ENCODE measurements around the gene CD276. TPM values are rescaled to one million over a fixed set of nuclear protein-coding genes. Genes with fewer than 3 reads are reported as not detected.
"Not testable (repeated sequence)": the region's sequence is repeated elsewhere in the genome, so short reads cannot be mapped to it uniquely, and the experiment has no call there.

The CD276 gene
- total RNA-seq, 1 donor from 2014 or later: 224 TPM

DNA sequence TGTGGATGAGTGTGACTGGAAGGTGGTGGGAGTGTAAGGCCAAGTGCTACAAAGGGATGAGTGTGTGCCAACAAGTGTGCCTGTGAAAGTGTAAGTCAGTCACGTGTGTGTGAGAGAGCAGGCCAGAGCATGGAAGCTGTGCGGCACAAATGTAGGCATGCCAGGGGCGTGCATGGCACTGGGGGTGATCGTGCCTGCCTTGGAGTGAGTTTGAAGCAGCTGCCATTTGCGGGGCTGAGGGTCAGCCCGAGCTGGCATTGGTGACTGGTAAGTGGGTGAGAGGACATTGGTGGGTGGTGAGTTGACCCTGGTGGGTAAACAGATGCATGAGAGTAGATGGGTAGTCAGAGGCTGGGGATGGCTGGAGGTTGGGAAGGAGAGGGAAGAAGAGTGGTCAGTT lies 24.5 kb downstream of the CD276 start:
- no peak for DNase-seq (ENCODE audit: extremely low read depth, low read depth, low spot score)

DNA sequence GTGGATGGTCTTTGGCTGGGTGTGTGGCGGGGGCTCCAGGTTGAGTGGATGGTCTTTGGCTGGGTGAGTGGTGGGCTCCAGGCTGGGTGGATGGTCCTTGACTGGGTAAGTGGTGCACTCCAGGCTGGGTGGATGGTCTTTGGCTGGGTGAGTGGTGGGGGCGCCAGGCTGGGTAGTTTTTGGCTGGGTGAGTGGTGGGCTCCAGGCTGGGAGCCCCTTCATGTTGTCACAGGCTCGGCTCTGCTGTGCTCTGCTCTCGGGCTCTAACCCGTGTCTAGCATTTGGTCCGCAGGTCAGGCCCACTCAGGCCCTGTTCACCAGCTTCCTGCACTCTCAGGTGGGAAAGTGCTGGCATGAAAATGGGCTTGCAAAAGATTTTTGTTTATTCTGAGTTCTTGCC lies 25.1 kb downstream of the CD276 start:
- DNase-seq (ENCODE audit: extremely low read depth, low read depth, low spot score): no peak

DNA sequence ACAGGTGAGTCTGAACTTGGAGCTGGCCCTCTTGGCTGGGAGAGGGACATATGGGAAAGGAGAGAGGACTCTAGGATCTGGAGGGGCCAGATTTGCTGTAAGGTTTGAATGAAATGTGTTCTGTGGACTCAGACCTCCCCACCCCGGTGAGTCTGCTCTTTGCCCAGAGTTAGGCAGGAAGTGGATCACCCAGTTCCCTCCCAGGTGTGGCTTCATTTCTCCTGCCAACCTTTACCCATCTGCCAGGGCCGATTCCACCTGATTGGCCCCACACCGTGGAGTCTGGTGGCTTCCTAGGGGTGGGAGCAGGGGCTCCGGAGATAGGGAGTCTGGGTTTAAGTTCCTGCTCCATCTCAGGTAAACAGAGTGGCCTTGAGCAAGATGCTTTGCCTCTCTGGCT lies 25.5 kb downstream of the CD276 start:
- DNase-seq (ENCODE audit: extremely low read depth, low read depth, low spot score): no peak

DNA sequence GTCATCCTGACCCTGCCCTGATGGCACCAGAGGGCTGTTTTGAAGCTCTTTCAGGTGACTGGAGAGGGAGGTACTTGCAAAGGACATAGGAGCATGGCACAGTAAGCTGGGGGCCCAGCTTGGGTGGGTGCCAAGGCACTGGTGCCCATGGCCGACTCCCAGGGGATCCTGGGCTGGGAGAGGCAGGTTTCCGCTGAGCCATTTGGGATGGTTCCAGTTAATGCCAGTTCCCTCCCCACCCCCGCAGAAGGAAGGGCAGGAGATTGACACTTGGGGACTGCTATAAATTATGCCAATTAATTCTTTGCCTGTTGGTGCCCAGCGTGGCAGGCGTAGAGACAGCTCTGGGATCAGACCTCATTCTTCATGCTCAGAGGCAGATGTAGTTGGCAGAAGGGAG lies 26.1 kb downstream of the CD276 start:
- no peak for DNase-seq (ENCODE audit: extremely low read depth, low read depth, low spot score)

DNA sequence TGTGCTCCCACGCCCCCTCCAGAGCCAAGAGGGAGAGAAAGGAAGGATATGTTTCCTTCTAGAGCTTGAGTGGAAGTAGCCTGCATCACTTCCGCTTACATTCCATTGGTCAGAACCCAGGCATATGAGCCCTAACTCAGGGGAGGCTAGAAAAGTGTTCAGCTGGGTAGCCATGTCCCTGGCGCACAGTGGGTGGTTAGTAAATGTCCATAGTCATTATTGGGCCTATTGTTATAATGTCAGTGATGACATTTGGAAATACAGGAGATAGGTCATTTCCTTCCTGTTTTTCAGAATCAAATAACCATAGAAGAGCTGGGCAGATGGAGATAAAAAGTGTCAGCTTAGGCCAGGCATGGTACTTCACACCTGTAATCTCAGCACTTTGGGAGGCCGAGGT lies 27.3 kb downstream of the CD276 start:
- DNase-seq (ENCODE audit: extremely low read depth, low read depth, low spot score): no peak

DNA sequence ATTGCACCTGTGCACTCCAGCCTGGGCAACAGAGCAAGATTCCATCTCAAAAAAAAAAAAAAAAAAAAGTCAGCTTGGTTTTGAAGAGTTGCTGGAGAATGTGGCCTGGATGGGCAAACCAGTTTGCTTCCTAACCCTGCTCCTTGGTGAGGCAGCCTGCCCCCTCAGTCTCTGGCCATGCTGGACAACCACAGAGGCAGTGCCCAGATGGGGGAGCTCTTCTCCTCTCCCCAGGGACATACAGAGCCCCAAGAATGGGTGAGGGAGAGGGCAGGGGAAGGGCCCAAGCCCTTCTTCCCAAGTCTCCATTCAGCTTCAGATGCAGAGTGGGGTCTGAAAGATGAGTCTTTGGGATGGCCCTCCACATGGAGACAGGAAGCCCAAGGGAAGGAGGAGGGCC lies 27.9 kb downstream of the CD276 start:
- no peak for DNase-seq (ENCODE audit: extremely low read depth, low read depth, low spot score)

DNA sequence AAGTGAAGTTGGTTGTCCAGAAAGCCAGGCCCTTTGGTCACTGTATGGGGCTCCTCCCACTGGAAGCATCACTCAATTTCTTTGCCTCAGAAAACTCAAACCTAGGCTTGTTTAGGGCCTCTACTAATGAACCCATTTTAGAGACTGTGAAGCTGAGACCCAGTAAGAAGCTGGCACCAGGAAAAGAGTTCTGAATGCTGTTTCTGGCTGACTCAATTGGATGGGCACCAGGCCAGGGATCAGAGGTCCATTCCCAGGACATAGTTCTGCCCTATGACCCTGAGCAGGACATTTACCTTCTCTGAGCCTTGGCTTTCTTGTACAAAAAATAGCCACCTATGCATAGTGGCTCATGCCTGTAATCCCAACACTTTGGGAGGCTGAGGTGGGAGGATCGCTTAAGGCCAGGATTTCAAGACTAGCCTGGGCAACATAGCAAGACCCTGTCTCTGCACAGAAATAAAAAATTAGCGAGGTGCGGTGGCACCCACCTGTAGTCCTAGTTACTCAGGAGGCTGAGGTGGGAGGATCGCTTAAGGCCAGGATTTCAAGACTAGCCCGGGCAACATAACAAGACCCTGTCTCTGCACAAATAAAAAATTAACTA lies 30.6 kb downstream of the CD276 start:
- DNase-seq (ENCODE audit: extremely low read depth, low read depth, low spot score): no peak

DNA sequence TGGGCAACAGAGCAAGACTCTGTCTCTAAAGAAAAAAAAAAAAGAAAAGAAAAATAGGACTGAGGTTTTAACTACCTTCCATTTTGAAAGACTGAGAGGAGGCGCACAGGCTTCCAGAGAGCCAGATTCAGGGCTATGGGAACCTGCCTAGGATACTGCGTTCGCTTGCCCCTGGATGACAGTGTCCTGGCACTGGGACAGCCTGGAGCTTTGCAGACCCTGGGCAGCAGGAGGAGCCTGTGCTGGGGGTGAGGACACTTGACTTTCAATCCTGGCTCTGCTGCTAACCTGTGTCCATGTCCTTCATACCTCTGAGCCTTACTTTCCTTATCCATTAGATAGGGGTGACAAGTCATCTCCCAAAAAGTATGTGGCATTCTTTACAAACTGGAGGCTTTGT lies 31.2 kb downstream of the CD276 start:
- DNase-seq (ENCODE audit: extremely low read depth, low read depth, low spot score): no peak

DNA sequence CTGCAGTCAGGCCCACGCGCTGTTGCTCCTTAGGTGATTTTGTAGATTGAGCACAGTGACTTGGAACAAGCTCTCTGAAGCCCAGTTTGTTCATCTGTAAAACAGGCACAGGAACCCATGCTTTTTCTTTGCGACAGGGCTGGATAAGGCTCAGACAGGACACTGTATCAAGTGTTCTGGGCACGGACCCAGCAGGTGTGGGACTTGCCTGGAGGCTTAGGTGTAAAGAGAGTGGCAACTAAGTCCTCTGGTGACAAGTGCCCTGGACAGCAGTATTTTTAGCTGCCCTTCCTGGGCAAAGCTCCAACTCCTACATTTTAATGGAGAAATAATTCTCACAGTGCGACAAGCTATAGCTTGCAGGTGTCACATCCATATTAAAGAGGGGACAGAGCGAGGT lies 32.2 kb downstream of the CD276 start:
- DNase-seq (ENCODE audit: extremely low read depth, low read depth, low spot score): no peak

DNA sequence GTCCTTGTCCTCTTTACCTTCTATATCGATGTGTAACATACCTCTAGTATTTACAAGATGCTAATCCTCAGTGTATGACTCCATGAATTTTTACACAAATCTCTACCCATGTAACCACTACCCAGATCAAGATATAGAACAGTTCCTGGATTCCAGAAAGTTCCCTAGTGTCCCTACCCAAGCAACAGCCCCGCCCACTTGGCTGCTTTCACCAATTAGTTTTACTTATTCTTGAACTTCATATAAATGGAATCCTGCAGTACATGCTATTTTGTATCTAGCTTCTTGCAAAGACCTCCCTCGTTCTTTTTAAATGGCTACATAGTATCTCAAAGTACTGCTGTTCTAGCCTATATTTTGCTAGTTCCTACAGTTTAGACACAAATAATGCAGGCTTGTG lies 33.0 kb downstream of the CD276 start:
- DNase-seq (ENCODE audit: extremely low read depth, low read depth, low spot score): no peak

DNA sequence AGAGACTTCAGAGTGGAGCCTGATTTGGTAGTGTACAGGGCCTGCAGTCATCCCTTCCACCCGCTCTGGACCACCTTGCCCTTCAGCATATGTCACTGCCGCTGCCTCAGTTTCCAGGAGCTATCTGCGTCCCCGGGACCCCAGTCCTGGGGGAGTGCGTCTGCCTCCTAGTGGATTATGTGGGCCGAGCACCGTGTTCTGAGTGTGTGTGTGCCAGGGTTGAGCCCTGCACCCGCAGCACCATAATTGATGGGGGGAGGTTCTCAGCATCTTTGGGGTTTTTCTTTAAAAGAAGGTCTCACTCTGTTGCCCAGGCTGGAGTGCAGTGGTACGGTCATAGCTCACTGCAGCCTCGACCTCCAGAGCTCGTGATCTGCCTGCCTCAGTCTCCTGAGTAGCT lies 33.6 kb downstream of the CD276 start:
- no peak for DNase-seq (ENCODE audit: extremely low read depth, low read depth, low spot score)

DNA sequence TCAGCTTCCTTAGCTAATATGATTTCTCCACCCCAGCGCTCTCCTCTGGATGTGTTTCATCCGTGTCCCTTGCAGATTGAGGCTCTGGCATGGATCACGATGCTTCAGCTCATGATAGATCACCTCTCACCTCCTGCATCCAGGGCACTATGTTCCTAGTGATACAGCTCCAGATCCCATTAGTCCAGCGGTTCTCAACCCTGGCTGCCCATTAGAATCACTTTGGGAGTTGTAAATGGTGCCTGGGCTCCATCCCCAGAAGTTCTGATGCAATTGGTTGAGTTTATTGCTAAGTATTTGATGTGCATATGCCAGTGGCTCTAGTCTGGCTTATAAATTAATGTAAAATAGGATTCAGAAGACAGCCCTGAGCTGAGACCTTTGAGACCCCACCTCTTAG lies 34.5 kb downstream of the CD276 start:
- no peak for DNase-seq (ENCODE audit: extremely low read depth, low read depth, low spot score)

DNA sequence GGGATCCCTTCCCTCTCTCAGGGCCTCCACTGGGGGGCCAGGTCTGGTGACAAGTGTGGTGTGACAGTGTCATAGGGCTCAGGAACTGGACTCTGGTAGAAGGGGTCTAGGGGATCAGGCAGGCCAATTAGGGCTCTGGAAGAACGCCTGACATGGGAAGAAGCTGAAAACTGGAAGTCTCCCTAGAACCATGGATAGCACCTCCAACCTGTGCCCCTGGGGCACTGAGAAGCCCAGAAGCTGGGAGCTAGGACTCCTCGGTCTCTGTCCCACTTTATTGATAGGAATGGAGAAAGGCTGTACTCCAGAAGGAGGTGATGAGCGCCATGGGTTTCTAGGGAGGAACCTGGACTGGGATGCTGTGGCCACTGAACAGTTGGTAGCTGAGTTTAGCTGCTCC lies 38.2 kb downstream of the CD276 start:
- DNase-seq (ENCODE audit: extremely low read depth, low read depth, low spot score): no peak

DNA sequence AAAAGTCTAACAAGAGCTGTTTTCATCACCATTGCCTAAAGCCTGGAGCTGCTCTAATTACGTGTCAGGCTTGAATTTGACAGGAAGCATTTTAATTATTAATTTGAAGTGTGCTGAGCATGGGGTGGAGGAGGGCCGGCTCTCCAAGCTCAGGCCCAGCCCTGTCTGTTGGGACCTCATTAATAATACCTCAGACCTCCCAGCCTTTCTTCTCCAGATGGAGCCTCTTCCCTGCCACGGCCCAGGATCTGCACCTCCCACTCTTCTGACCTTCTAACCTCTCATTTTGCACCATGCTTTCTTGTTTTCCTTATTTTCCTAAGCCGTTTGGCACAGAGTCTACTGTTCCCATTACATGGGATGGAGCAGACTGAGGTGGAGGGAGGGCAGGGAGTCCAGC lies 39.0 kb downstream of the CD276 start:
- no peak for DNase-seq (ENCODE audit: extremely low read depth, low read depth, low spot score)

DNA sequence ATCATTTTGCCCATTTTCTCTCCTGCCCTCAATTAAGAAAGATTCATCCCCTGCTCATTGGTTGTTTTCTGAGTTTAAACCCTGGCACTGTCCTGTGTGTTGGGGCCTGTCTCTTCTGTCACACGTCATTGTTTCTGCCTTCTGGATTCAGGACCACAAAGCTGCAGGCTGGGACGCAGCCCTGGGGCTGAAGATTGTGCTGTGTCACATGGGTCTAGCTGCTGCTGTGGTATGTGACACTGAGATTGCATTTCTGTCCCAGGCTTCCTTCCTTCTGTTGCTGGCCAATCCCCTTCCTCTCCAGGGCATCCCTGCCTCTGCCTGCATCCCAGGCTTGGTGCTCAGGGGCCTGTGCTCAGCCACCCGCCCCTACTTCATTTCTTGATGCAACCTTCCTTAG lies 40.0 kb downstream of the CD276 start:
- no peak for DNase-seq (ENCODE audit: extremely low read depth, low read depth, low spot score)

DNA sequence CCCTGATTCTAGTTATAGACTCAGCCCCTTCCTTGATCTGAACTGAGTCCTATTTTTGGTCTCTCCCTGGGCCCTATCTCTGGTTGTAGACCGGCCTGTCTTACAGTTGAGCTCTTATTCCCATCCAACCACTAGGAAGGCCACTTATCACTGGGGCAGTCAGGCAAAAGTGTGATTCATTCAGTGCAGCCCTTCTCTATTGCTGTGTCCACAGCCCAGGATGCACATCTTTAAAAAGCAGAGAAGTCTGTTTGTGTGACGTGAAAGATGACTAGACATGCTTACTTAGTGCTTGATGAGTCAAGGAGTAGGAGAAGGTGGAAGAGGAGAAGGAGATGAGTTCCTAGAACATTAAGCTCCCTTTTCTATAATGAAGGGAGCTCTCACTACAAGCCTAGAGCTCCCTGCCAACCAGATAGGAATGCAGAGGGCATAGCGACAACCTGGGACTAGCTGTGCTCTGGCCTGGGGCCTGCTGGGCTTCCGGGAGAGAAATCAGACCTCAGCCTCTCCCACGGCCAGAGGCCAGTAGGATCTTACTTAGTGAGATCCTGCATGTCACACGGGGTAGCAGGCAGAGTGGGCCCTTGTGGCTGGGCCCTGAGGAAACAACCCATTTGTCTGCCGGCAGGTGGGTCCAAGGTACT lies 43.3 kb downstream of the CD276 start:
- no peak for DNase-seq (ENCODE audit: extremely low read depth, low read depth, low spot score)

DNA sequence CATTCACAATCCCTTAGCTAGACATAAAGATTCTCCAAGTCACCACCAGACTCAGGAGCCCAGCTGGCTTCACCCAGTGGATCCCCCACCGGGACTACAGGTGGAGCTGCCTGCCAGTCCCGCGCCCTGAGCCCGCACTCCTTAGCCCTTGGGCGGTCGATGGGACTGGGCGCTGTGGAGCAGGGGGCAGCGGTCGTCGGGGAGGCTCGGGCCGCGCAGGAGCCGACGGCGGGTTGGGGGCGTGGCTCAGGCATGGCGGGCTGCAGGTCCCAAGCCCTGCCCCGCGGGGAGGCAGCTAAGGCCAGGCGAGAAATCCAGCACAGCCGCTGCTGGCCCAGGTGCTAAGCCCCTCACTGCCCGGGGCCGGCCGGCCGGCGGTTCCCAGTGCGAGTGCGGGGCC lies 47.9 kb downstream of the CD276 start:
- not testable (repeated sequence) for DNase-seq (ENCODE audit: extremely low read depth, low read depth, low spot score)

DNA sequence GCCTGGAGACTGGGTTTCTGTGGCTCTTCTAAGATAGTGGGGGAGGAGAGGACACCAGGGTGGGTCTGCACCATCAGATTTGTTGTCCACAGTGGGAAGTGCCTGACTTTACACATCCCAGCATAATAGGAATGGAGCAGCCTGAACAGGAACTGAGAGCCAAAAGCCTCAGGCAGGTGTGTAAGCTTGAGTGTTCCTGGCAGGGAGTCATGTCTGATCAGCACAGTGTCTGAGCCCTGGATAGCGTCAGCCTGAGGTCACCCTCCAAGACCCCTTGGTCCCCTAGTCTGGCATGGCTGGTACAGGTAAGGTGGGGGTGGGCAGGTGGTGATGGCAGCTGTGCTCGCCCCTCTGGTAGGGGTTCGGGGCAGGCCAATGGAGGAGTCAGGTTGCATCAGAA lies 48.7 kb downstream of the CD276 start:
- no peak for DNase-seq (ENCODE audit: extremely low read depth, low read depth, low spot score)

DNA sequence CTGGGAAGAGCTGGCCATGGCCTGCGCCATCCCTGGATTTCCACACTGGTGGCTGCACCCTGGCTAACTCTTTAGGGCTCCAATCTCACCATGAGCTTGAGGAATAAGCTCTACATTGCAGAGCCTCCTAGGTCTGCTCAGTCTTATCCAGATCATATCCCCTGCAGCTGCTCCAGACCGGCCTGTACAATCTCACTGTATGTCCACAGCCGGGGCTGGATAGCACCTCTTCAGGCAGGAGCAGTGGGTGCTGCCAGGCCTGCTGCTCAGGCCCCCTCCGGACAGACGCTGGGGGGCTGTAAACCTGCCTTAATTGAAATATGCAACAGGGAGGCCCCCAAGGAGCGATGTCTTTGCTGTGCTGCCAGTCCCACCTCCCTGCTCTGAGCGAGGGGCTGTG lies 53.4 kb downstream of the CD276 start:
- no peak for DNase-seq (ENCODE audit: extremely low read depth, low read depth, low spot score)

DNA sequence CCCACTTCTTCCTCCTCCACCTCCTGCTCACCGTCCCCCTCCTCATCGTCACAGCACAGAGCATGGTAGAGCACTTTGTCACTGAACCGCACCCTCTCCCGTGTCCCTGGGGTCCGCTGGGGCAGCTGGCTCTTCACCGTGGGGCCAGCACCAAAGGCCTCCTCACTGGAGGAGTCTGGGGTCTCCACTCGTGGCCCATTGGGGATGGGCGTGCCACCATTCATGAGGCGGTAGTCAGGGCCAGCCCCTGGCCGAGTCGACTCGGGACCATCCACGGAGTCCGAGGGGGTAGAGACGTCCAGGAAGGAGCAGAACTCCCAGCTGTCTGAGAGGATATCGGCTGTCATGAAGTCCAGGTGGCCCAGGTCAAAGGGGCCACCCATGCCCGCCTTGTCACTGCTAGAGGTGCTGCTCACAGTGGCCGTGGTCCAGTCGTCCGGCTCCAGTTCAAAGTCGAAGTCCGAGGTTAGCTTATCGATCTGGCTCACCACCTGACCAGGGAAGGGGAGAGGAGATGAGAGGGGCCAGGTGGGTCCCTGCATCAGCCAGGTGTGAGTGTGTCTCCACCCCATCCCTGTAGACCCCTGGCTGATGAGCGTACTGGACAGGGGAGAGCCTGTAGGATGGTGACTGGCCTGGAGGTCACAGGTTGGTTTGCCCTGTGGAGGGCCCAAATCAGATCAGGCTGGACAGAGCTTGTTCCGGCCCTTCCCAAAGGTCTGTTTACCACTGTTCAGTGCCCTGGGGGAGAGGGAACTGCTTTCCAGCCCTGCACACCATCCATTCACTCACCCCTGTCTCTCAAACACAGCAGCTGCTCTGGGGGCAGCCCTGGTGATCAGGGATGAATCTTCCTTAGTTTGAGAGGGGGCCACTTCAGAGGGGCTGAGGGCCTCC lies 56.2 kb downstream of the CD276 start:
- no peak for DNase-seq (ENCODE audit: extremely low read depth, low read depth, low spot score)

DNA sequence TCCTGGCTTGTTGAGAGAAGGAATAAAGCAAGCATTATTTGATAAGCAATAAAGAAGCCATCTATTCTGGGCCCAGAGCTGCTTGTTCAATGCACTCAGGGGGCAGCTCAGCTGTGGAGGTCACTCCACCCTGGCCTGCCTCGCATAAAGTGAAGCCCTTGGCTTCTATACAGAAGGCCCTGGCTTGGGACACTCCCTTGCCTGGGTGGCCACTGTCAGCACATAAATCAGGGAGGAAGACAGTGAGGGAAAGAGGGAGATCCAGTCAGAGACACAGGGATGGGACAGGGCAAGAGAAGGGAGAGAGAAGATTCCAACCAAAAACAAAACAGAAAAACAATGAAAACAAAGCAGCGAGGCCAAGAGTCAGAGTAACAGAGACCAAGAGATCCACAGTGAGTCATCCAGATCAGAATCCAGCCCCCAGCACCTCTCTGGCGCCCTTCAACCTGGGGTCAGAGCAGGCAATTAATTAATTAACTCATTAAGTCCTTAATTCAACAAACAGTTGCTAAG lies 57.2 kb downstream of the CD276 start:
- DNase-seq (ENCODE audit: extremely low read depth, low read depth, low spot score): no peak

DNA sequence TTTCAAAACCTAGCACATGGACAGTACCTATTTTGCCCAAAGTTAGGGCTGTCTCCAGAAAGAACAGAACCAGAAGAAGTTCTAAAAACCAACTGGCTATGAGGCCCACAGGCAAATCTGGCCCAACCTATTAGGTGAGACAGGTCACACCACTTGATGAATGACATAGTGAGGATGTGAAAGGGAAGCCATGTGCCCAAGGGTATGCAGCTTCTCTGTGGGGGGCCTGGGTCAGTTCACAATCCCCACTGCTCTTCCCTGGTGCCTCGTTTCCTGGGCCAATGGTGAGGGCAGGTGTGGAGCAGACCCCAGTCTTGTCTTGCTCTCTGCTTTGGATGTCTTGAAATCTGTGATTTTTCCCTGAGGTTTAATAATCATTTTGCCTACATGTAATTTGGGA lies 60.1 kb downstream of the CD276 start:
- no peak for DNase-seq (ENCODE audit: extremely low read depth, low read depth, low spot score)

Measured in glomerular endothelial cell (primary cell).